Measurements from ENCODE around the gene SVIL.
"Not testable (repeated sequence)": the region's sequence is repeated elsewhere in the genome, so short reads cannot be mapped to it uniquely, and the experiment has no call there.

Gene SVIL

GRCh38 chr10:29630205-29631048, 4.3 kb downstream of the SVIL start:
- Histone ChIP-seq H3K4me3 (ENCODE audit: low read length) (no peak overlapping the region), H3K9ac (ENCODE audit: low read depth, low read length) (no peak overlapping the region), H3K36me3 (ENCODE audit: insufficient read depth, low read length) (no peaks in the 10 kb centered on the region), H3K27me3 (ENCODE audit: control insufficient read depth, insufficient read depth, low read length) (no peaks in the 10 kb centered on the region), H3K4me2 (ENCODE audit: low read length) (no peak overlapping the region), H3K9me3 (replicated peaks; ENCODE audit: low read length) (no peaks in the 10 kb centered on the region), H3K4me1 (ENCODE audit: control insufficient read depth, insufficient read depth, low read length) (peaks cover 53% of the 10 kb centered on the region)

- no peak overlapping the region for H3K4me3 ChIP-seq (ENCODE audit: low read length)
- H3K36me3 ChIP-seq (ENCODE audit: insufficient read depth, low read length), result no peaks in the 10 kb centered on the region
- no peaks in the 10 kb centered on the region for H3K27me3 ChIP-seq (ENCODE audit: control insufficient read depth, insufficient read depth, low read length)
- H3K9me3 ChIP-seq (replicated peaks; ENCODE audit: low read length), result no peaks in the 10 kb centered on the region
- no peak overlapping the region for H3K9ac ChIP-seq (ENCODE audit: low read depth, low read length)
- peaks cover 39% of the 10 kb centered on the region for H3K4me1 ChIP-seq (ENCODE audit: control insufficient read depth, insufficient read depth, low read length)
- H3K4me2 ChIP-seq (ENCODE audit: low read length), result no peak overlapping the region
These were observed 5.8 kb downstream of the SVIL start for GRCh38 chr10:29628912-29629526.

GRCh38 chr10:29628311-29628710, 6.5 kb downstream of the SVIL start:
- H3K27me3 ChIP-seq (ENCODE audit: control insufficient read depth, insufficient read depth, low read length), result no peaks in the 10 kb centered on the region
- no peak overlapping the region for H3K4me2 ChIP-seq (ENCODE audit: low read length)
- peaks cover 32% of the 10 kb centered on the region for H3K4me1 ChIP-seq (ENCODE audit: control insufficient read depth, insufficient read depth, low read length)
- H3K9ac ChIP-seq (ENCODE audit: low read depth, low read length), result no peak overlapping the region
- no peak overlapping the region for H3K4me3 ChIP-seq (ENCODE audit: low read length)
- no peaks in the 10 kb centered on the region for H3K9me3 ChIP-seq (replicated peaks; ENCODE audit: low read length)
- no peaks in the 10 kb centered on the region for H3K36me3 ChIP-seq (ENCODE audit: insufficient read depth, low read length)

GRCh38 chr10:29627201-29628132, 7.3 kb downstream of the SVIL start:
- no peaks in the 10 kb centered on the region for H3K27me3 ChIP-seq (ENCODE audit: control insufficient read depth, insufficient read depth, low read length)
- no peaks in the 10 kb centered on the region for H3K9me3 ChIP-seq (replicated peaks; ENCODE audit: low read length)
- H3K36me3 ChIP-seq (ENCODE audit: insufficient read depth, low read length), result no peaks in the 10 kb centered on the region
- no peak overlapping the region for H3K9ac ChIP-seq (ENCODE audit: low read depth, low read length)
- peaks cover 23% of the 10 kb centered on the region for H3K4me1 ChIP-seq (ENCODE audit: control insufficient read depth, insufficient read depth, low read length)
- H3K4me2 ChIP-seq (ENCODE audit: low read length), result peak overlapping the region; percentile 35
- no peak overlapping the region for H3K4me3 ChIP-seq (ENCODE audit: low read length)

DNA sequence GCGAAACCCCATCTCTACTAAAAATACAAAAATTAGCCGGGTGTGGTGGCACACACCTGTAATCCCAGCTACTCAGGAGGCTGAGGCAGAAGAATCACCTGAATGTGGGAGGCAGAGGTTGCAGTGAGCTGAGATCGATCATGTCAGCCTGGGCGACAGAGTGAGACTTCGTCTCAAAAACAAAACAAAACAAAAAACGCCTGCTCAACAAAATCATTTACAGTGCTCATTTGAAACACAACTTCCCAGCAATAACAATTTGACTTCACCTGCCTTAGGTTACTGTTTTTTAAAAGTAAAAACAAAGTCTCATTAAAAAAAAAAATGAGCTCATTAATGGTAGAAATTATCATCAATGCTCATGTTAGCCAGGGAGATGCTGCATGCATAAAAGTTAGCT, 10.4 kb downstream of the SVIL start:
- H3K9me3 ChIP-seq (replicated peaks; ENCODE audit: low read length); H3K27me3 ChIP-seq (ENCODE audit: control insufficient read depth, insufficient read depth, low read length); H3K9ac ChIP-seq (ENCODE audit: low read depth, low read length); H3K4me2 ChIP-seq (ENCODE audit: low read length); H3K4me3 ChIP-seq (ENCODE audit: low read length); H3K36me3 ChIP-seq (ENCODE audit: insufficient read depth, low read length): not testable (repeated sequence)
- H3K4me1 ChIP-seq (ENCODE audit: control insufficient read depth, insufficient read depth, low read length), result peaks cover 19% of the 10 kb centered on the region

GRCh38 chr10:29623797-29624196, 11.0 kb downstream of the SVIL start:
- Histone ChIP-seq H3K4me3 (ENCODE audit: low read length) (no peak overlapping the region), H3K9me3 (replicated peaks; ENCODE audit: low read length) (no peaks in the 10 kb centered on the region), H3K4me1 (ENCODE audit: control insufficient read depth, insufficient read depth, low read length) (peaks cover 24% of the 10 kb centered on the region), H3K9ac (ENCODE audit: low read depth, low read length) (no peak overlapping the region), H3K27me3 (ENCODE audit: control insufficient read depth, insufficient read depth, low read length) (no peaks in the 10 kb centered on the region), H3K36me3 (ENCODE audit: insufficient read depth, low read length) (no peaks in the 10 kb centered on the region), H3K4me2 (ENCODE audit: low read length) (no peak overlapping the region)

GRCh38 chr10:29622382-29622922, 12.3 kb downstream of the SVIL start:
- Histone ChIP-seq H3K27me3 (ENCODE audit: control insufficient read depth, insufficient read depth, low read length) (no peaks in the 10 kb centered on the region), H3K4me2 (ENCODE audit: low read length) (no peak overlapping the region), H3K9ac (ENCODE audit: low read depth, low read length) (no peak overlapping the region), H3K9me3 (replicated peaks; ENCODE audit: low read length) (no peaks in the 10 kb centered on the region), H3K4me3 (ENCODE audit: low read length) (no peak overlapping the region), H3K36me3 (ENCODE audit: insufficient read depth, low read length) (no peaks in the 10 kb centered on the region), H3K4me1 (ENCODE audit: control insufficient read depth, insufficient read depth, low read length) (peaks cover 22% of the 10 kb centered on the region)

- Histone ChIP-seq H3K9me3 (replicated peaks; ENCODE audit: low read length) (no peaks in the 10 kb centered on the region), H3K4me2 (ENCODE audit: low read length) (no peak overlapping the region), H3K27me3 (ENCODE audit: control insufficient read depth, insufficient read depth, low read length) (no peaks in the 10 kb centered on the region), H3K4me3 (ENCODE audit: low read length) (no peak overlapping the region), H3K36me3 (ENCODE audit: insufficient read depth, low read length) (no peaks in the 10 kb centered on the region), H3K4me1 (ENCODE audit: control insufficient read depth, insufficient read depth, low read length) (peaks cover 17% of the 10 kb centered on the region), H3K9ac (ENCODE audit: low read depth, low read length) (no peak overlapping the region)
These were observed 13.6 kb downstream of the SVIL start for GRCh38 chr10:29621161-29621560.

DNA sequence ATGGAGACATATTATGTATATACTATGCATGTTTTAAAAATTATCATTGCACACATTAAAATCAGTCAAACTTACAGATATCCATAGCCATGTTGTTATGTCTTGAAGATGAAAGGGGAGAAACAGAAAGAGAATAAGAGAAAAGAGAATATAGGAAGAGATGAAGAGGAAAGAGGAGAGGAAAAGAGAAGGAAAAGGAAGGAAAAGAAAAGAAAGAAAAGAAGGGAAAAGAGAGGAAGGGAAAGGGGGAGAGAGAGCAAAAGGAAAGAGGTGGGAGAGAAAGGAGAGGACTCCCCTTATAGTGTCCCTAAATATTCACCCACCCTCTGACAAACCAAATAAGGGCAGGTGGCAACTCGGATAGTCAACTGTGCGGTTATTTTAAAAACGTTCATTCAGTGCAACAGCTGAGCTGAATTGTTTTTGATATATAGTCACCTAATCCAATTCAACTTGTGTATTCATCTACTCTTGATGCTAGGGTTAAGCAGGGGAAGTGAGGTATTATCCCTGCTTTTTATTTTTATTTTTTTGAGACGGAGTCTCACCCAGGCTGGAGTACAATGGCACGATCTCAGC, 14.6 kb downstream of the SVIL start:
- H3K4me3 ChIP-seq (ENCODE audit: low read length), result no peak overlapping the region
- H3K4me1 ChIP-seq (ENCODE audit: control insufficient read depth, insufficient read depth, low read length), result peaks cover 17% of the 10 kb centered on the region
- no peaks in the 10 kb centered on the region for H3K9me3 ChIP-seq (replicated peaks; ENCODE audit: low read length)
- H3K27me3 ChIP-seq (ENCODE audit: control insufficient read depth, insufficient read depth, low read length), result no peaks in the 10 kb centered on the region
- no peak overlapping the region for H3K4me2 ChIP-seq (ENCODE audit: low read length)
- H3K9ac ChIP-seq (ENCODE audit: low read depth, low read length), result no peak overlapping the region
- H3K36me3 ChIP-seq (ENCODE audit: insufficient read depth, low read length), result no peaks in the 10 kb centered on the region

- H3K4me1 ChIP-seq (ENCODE audit: control insufficient read depth, insufficient read depth, low read length), result peaks cover 17% of the 10 kb centered on the region
- peak overlapping the region; percentile 33 for H3K4me2 ChIP-seq (ENCODE audit: low read length)
- no peak overlapping the region for H3K9ac ChIP-seq (ENCODE audit: low read depth, low read length)
- no peaks in the 10 kb centered on the region for H3K27me3 ChIP-seq (ENCODE audit: control insufficient read depth, insufficient read depth, low read length)
- H3K4me3 ChIP-seq (ENCODE audit: low read length), result no peak overlapping the region
- H3K9me3 ChIP-seq (replicated peaks; ENCODE audit: low read length), result no peaks in the 10 kb centered on the region
- no peaks in the 10 kb centered on the region for H3K36me3 ChIP-seq (ENCODE audit: insufficient read depth, low read length)
These were observed 15.5 kb downstream of the SVIL start for GRCh38 chr10:29619241-29619669.
